Stimulated activated CD4-positive, alpha-beta T cell treated with anti-CD3 and anti-CD28 coated beads, Interleukin-1b, Interleukin-23, amount 100 ng/mL, for 4 hours (primary cell): Measurements from ENCODE around the gene KNG1.
"Not testable (repeated sequence)": the region's sequence is repeated elsewhere in the genome, so short reads cannot be mapped to it uniquely, and the experiment has no call there.

Source experiments
- DNase-seq, 2 donors: peaks; one replicate each; pipeline ENCODE4 v3.0.0-alpha.2; 2020; ENCODE audit warnings: low read depth in 2 of 2

The KNG1 gene

GRCh38 chr3:186717039-186717457 is at the start of gene KNG1:
Gene KNG1 (plus strand): TSS chr3:186717359. CDS start chr3:186717543, 184 bp downstream.
- no peak for DNase-seq

GRCh38 chr3:186668426-186668825 is 48.7 kb upstream of the KNG1 start:
- DNase-seq, result no peak

GRCh38 chr3:186669378-186670084 is 47.6 kb upstream of the KNG1 start:
- DNase-seq, result no peak

GRCh38 chr3:186670155-186670554 is 47.0 kb upstream of the KNG1 start:
- DNase-seq, result no peak

- DNase-seq, result no peak
Observed at GRCh38 chr3:186671051-186671450, 46.1 kb upstream of the KNG1 start.

- DNase-seq, result no peak
Observed at GRCh38 chr3:186678604-186679003, 38.6 kb upstream of the KNG1 start.

- DNase-seq, result no peak
Observed at GRCh38 chr3:186679151-186679550, 38.0 kb upstream of the KNG1 start.

GRCh38 chr3:186680869-186681268 is 36.3 kb upstream of the KNG1 start:
- DNase-seq, result no peak

GRCh38 chr3:186682812-186683211 is 34.3 kb upstream of the KNG1 start:
- DNase-seq, result no peak

GRCh38 chr3:186683979-186684378 is 33.2 kb upstream of the KNG1 start:
- no peak for DNase-seq

GRCh38 chr3:186686475-186686874 is 30.7 kb upstream of the KNG1 start:
- not testable (repeated sequence) for DNase-seq

- DNase-seq, result no peak
Observed at GRCh38 chr3:186687120-186687651, 30.0 kb upstream of the KNG1 start.

- DNase-seq, result not testable (repeated sequence)
Observed at GRCh38 chr3:186690304-186690703, 26.9 kb upstream of the KNG1 start.

- no peak for DNase-seq
Observed at GRCh38 chr3:186691676-186692075, 25.5 kb upstream of the KNG1 start.

- DNase-seq, result no peak
Observed at GRCh38 chr3:186693843-186694242, 23.3 kb upstream of the KNG1 start.

- no peak for DNase-seq
Observed at GRCh38 chr3:186694288-186695032, 22.7 kb upstream of the KNG1 start.

GRCh38 chr3:186696522-186696921 is 20.6 kb upstream of the KNG1 start:
- DNase-seq, result no peak

- DNase-seq, result no peak
Observed at GRCh38 chr3:186697510-186697909, 19.6 kb upstream of the KNG1 start.

GRCh38 chr3:186700267-186700666 is 16.9 kb upstream of the KNG1 start:
- DNase-seq, result no peak

GRCh38 chr3:186702451-186702850 is 14.7 kb upstream of the KNG1 start:
- DNase-seq, result not testable (repeated sequence)

- no peak for DNase-seq
Observed at GRCh38 chr3:186705882-186706780, 11.0 kb upstream of the KNG1 start.
